Body of pancreas (tissue), 4 donors: ENCODE data around the gene NEXN. TPM values are rescaled to one million over a fixed set of nuclear protein-coding genes. Genes with fewer than 3 reads are reported as not detected.

ENCODE experiments used
- ATAC-seq: fragments of 150-250 bp; one replicate; pipeline ENCODE4 v1.9.1; 2016
- DNase-seq, 4 donors: peaks; one replicate each; pipeline ENCODE4 v3.0.0-alpha.2; 2019
- H3K27ac ChIP-seq, 4 donors: fragments of 200-600 bp; sonication (generic); 1 replicate in 3 of 4; 2 replicates in 1 of 4; pipeline versions ENCODE4 v1.5.1 to v1.6.1; 2016 to 2019; ENCODE audit warnings: mild to moderate bottlenecking in 1 of 4, mixed read lengths in 1 of 4, moderate library complexity in 1 of 4
- H3K27me3 ChIP-seq, 2 donors: fragments of 200-600 bp; sonication (generic); one replicate each; pipeline ENCODE4 v1.6.0; 2016; ENCODE audit warnings: mild to moderate bottlenecking in 1 of 2
- H3K36me3 ChIP-seq, 2 donors: fragments of 200-600 bp; sonication (generic); replicated peaks in 1 of 2; 2 replicates each; pipeline ENCODE4 v1.5.1; 2016; ENCODE audit warnings: low read depth in 2 of 2; ENCODE audit not compliant: insufficient read depth in 1 of 2
- H3K4me1 ChIP-seq: fragments of 200-600 bp; sonication (generic); one replicate; pipeline ENCODE4 v1.6.0; 2016
- H3K4me3 ChIP-seq, 2 donors: fragments of 200-600 bp; sonication (generic); 1 replicate in 1 of 2; 2 replicates in 1 of 2; pipeline ENCODE4 v1.5.1; 2016 to 2019
- H3K9me3 ChIP-seq, 3 donors: fragments of 200-600 bp; sonication (generic); 1 replicate in 2 of 3; 2 replicates in 1 of 3; pipeline ENCODE4 v1.5.1; 2016
- POLR2A ChIP-seq, 3 donors: fragments of 450-650 bp; IDR thresholded peaks; one replicate each; pipeline ENCODE4 v1.6.1; 2016; ENCODE audit warnings: antibody characterized with exemption in 3 of 3, mild to moderate bottlenecking in 2 of 3
- WGBS, 2 donors: methylation state at CpG; one replicate each; pipeline ENCODE4 v1.1.5; 2017; 5-methylcytosine and 5-hydroxymethylcytosine counted together
- intact Hi-C: fragments of 100-400 bp; cut with DNase I; formaldehyde crosslinking; loops from one replicate; pipeline ENCODE4 v1.15.1; 2023
- total RNA-seq, 2 donors: library from RNA; depleted of rRNA; stranded (reverse); fragments of >200 nt; gene quantifications; one replicate each; pipeline ENCODE4 v1.1.0, GENCODE V29; 2016
- TF ChIP-seq, protein P1 (sequence below), 7 experiments: fragments of 450-650 bp in 4 of 7; fragments of 200-600 bp in 3 of 7; sonication (generic) in 3 of 7; IDR thresholded peaks; one replicate each; pipeline ENCODE4 v1.5.1; 2016 to 2019; ENCODE audit warnings: antibody characterized with exemption in 7 of 7

The NEXN gene
- total RNA-seq, 2 donors from 2014 or later = 7.5 to 13.2 TPM

DNA sequence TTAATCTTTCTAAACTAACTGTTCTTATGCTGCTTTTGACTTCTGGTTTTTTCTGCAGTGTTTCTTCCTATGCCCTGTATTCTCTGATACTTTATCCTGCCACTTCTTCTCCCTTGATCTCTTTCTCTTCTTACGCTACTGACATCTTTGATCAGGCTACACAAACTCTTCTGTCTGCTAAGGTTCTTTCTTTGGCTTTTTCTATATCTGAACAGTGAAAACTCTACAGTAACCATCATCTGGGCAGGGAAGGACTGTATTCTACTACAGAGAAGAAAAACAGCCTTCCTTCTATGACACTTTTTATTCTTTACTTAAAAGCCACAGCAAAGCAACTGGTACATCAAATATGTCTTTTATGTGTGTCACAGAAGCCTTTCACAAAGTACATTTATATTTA, 7.4 kb upstream of the NEXN start:
- H3K27me3 ChIP-seq = no peaks in the 10 kb centered on the region
- WGBS, 2 donors = 100% methylated on average over 1 of the region's 1 CpG
- no peak for ATAC-seq
- DNase-seq = no peak
- no peaks in the 10 kb centered on the region for H3K4me1 ChIP-seq
- no peak overlapping the region for H3K27ac ChIP-seq
- no peak overlapping the region for H3K4me3 ChIP-seq
- H3K36me3 ChIP-seq = no peaks in the 10 kb centered on the region
- TF ChIP-seq, protein P1, sequence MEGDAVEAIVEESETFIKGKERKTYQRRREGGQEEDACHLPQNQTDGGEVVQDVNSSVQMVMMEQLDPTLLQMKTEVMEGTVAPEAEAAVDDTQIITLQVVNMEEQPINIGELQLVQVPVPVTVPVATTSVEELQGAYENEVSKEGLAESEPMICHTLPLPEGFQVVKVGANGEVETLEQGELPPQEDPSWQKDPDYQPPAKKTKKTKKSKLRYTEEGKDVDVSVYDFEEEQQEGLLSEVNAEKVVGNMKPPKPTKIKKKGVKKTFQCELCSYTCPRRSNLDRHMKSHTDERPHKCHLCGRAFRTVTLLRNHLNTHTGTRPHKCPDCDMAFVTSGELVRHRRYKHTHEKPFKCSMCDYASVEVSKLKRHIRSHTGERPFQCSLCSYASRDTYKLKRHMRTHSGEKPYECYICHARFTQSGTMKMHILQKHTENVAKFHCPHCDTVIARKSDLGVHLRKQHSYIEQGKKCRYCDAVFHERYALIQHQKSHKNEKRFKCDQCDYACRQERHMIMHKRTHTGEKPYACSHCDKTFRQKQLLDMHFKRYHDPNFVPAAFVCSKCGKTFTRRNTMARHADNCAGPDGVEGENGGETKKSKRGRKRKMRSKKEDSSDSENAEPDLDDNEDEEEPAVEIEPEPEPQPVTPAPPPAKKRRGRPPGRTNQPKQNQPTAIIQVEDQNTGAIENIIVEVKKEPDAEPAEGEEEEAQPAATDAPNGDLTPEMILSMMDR (IDR thresholded peaks at IDR 0.05) = no peak
- TF ChIP-seq POLR2A (IDR thresholded peaks at IDR 0.05) = no peak
- no peaks in the 10 kb centered on the region for H3K9me3 ChIP-seq
- intact Hi-C loops = no loop called here

DNA sequence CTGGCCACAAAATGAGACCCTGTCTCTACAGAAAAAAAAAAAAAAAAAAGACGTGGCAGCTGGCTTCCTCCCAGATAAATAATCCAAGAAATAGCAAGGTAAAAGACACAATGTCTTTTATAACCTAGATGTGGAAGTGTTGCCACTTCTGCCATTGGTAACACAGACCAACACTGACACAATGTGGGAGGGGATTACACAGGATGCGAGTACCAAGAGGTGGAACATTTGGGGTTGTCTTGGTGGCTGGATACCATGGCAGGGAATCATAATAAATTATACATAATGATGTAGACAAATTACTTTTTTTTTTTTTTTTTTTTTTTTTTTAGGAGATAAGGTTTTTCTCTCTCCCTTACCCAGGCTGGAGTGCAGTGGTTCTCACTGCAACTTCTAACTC, 6.0 kb upstream of the NEXN start:
- H3K27me3 ChIP-seq = no peaks in the 10 kb centered on the region
- no peaks in the 10 kb centered on the region for H3K36me3 ChIP-seq
- 56 to 59% methylated on average over 2 of the region's 2 CpGs for WGBS, 2 donors
- intact Hi-C loops = no loop called here
- H3K27ac ChIP-seq = no peak overlapping the region
- DNase-seq (no peak), ATAC-seq (no peak)
- TF ChIP-seq POLR2A (IDR thresholded peaks at IDR 0.05) = no peak
- TF ChIP-seq, protein P1 (IDR thresholded peaks at IDR 0.05) = no peak
- no peak overlapping the region for H3K4me3 ChIP-seq
- H3K9me3 ChIP-seq = no peaks in the 10 kb centered on the region
- H3K4me1 ChIP-seq = no peaks in the 10 kb centered on the region

DNA sequence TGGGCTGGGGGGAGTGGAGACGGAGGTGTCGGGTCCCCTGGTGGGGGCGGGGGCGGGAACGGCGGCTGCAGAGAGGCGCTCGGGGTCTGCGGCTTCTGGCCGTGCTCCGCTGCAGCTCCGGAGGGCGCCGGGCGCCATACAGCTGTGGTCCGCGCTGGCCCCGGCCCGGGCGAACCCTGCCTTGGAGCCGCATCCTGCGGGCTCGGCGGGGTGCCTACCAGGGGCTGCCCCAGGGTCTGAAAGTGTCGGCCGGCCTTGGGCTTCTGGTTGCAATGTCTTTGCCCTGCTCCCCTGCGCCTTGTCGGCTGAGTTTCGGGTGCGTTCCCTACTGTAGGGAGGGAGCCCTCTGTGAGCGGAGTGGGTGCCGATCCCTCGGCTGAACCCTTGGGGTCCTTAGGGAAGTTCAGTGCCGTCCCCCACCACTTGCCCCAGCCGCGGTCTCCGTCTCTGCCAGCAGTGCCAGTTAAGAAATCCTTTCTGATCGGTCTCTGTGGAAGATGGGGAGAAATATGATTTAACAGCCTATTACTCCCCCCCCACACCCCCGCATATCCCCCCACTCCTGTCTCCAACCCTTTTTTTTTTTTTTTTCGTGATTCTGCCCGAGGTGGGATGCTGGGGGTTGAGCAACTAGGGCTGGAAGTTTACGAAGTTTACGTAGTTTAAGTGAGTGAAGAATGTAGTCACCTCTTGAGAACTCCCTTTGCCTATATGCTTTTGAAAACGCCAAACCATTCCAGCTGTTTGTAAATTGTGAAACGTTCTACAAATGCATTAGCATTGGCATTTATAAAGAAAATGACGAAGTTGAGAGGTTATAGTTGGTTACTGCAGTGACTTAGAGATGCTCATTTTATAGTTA, 588 bp downstream of the NEXN start:
- Histone ChIP-seq H3K27ac (peak overlapping the region; percentile 90 to 94 (median 92)), H3K4me3 (peak overlapping the region; percentile 21 to 71), H3K27me3 (no peaks in the 10 kb centered on the region), H3K36me3 (no peaks in the 10 kb centered on the region), H3K9me3 (no peaks in the 10 kb centered on the region), H3K4me1 (peaks cover 7% of the 10 kb centered on the region)
- ATAC-seq (peak; percentile 56), DNase-seq (peak in 3 of 4 donors; percentile 39 to 58 (median 45))
- intact Hi-C loops = no loop called here
- TF ChIP-seq, protein P1 (IDR thresholded peaks at IDR 0.05) = no peak
- TF ChIP-seq POLR2A (IDR thresholded peaks at IDR 0.05) = no peak
- 0 to 1% methylated on average over 12 to 46 of the region's 46 CpGs for WGBS, 2 donors

DNA sequence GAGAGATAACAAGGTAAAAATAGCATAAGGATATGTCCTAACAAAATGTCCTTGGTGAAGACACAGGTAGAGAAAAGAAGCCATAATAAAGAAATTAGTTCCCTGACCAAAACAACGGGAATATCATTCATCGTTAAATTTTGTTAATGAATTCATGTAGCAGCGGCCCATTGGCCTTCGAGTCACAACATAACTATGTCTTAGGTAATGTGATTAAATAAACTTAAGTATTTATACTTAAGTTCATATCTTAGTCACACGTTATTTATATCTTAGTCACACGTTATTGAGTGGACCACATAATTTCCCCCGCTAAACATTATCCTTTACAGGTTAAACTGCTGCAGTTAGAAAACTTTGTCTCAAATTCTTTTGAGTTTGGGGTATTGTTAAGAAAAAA, 1.2 kb downstream of the NEXN start:
- DNase-seq = peak; percentile 17 to 56 (median 26)
- Histone ChIP-seq H3K27me3 (no peaks in the 10 kb centered on the region), H3K36me3 (no peaks in the 10 kb centered on the region), H3K9me3 (no peaks in the 10 kb centered on the region), H3K4me3 (peak overlapping the region in 1 of 2 donors; percentile 21), H3K4me1 (peaks cover 7% of the 10 kb centered on the region), H3K27ac (peak overlapping the region in 3 of 4 donors; percentile 90 to 93 (median 90))
- 23 to 29% methylated on average over 7 of the region's 7 CpGs for WGBS, 2 donors
- ATAC-seq = peak; percentile 39
- intact Hi-C loops = no loop called here
- no peak for TF ChIP-seq POLR2A (IDR thresholded peaks at IDR 0.05)
- TF ChIP-seq, protein P1 (IDR thresholded peaks at IDR 0.05) = no peak
